Neural progenitor cell (in vitro differentiated cells): ENCODE results near the gene SLC34A1. TPM values are rescaled to one million over a fixed set of nuclear protein-coding genes. Genes with fewer than 3 reads are reported as not detected.

Source experiments
- DNase-seq: peaks from one replicate; pipeline ENCODE4 v3.0.0-alpha.2; 2016; ENCODE audit warnings: low spot score
- H2AFZ ChIP-seq: fragments of 200-600 bp; sonication (generic); replicated peaks from 2 replicates; pipeline ENCODE4 v1.6.1; 2016; ENCODE audit warnings: antibody characterized with exemption
- H3F3A ChIP-seq: fragments of 200-600 bp; sonication (generic); 2 replicates; pipeline ENCODE4 v1.6.1; 2016; ENCODE audit warnings: antibody characterized with exemption, low read depth
- H3K27ac ChIP-seq: fragments of 200-600 bp; sonication (generic); 2 replicates; pipeline ENCODE4 v1.5.1; 2016; ENCODE audit warnings: mild to moderate bottlenecking
- H3K27me3 ChIP-seq: fragments of 200-600 bp; sonication (generic); 2 replicates; pipeline ENCODE4 v1.6.1; 2016; ENCODE audit warnings: mild to moderate bottlenecking, moderate library complexity
- H3K36me3 ChIP-seq: fragments of 200-600 bp; sonication (generic); 2 replicates; pipeline ENCODE4 v1.5.1; 2016
- H3K4me1 ChIP-seq: fragments of 200-600 bp; sonication (generic); 2 replicates; pipeline ENCODE4 v1.6.1; 2016; ENCODE audit warnings: mixed run types
- H3K4me2 ChIP-seq: fragments of 200-600 bp; sonication (generic); 2 replicates; pipeline ENCODE4 v1.6.1; 2016
- H3K4me3 ChIP-seq: fragments of 200-600 bp; sonication (generic); 2 replicates; pipeline ENCODE4 v1.5.1; 2016
- H3K79me2 ChIP-seq: fragments of 200-600 bp; sonication (generic); 2 replicates; pipeline ENCODE4 v1.6.1; 2016; ENCODE audit warnings: low read depth
- H3K9ac ChIP-seq: fragments of 200-600 bp; sonication (generic); 2 replicates; pipeline ENCODE4 v1.6.1; 2016
- H3K9me3 ChIP-seq: fragments of 200-600 bp; sonication (generic); 2 replicates; pipeline ENCODE4 v1.5.1; 2016; ENCODE audit warnings: low read depth
- H4K20me1 ChIP-seq: fragments of 200-600 bp; sonication (generic); 2 replicates; pipeline ENCODE4 v1.6.1; 2016; ENCODE audit warnings: low read depth
- H3K27ac Mint-ChIP-seq: 3 replicates; pipeline ENCODE4 v1.8.0; 2021; ENCODE audit warnings: mixed read lengths
- H3K27me3 Mint-ChIP-seq: 2 replicates; pipeline ENCODE4 v1.8.0; 2022; ENCODE audit warnings: low read depth, mild to moderate bottlenecking, inconsistent platforms, moderate library complexity, mixed read lengths; ENCODE audit not compliant: insufficient read depth
- H3K36me3 Mint-ChIP-seq: 3 replicates; pipeline ENCODE4 v1.8.0; 2021; ENCODE audit warnings: mixed read lengths
- H3K4me1 Mint-ChIP-seq: 3 replicates; pipeline ENCODE4 v1.8.0; 2021; ENCODE audit warnings: mixed read lengths
- H3K4me3 Mint-ChIP-seq: 3 replicates; pipeline ENCODE4 v1.8.0; 2021; ENCODE audit warnings: mild to moderate bottlenecking, moderate library complexity, mixed read lengths
- H3K9me3 Mint-ChIP-seq: 3 replicates; pipeline ENCODE4 v1.8.0; 2020; ENCODE audit warnings: mixed read lengths
- CTCF ChIP-seq: fragments of 200-600 bp; sonication (generic); IDR thresholded peaks from 2 replicates; pipeline ENCODE4 v1.5.1; 2017; ENCODE audit warnings: antibody characterized with exemption, mild to moderate bottlenecking
- EZH2 ChIP-seq: fragments of 200-600 bp; sonication (generic); IDR thresholded peaks from 2 replicates; pipeline ENCODE4 v1.6.1; 2017; ENCODE audit warnings: antibody characterized with exemption, mild to moderate bottlenecking, moderate library complexity
- EZH2phosphoT487 ChIP-seq: fragments of 200-600 bp; sonication (generic); IDR thresholded peaks from 2 replicates; pipeline ENCODE4 v1.6.1; 2017; ENCODE audit warnings: antibody characterized with exemption
- total RNA-seq: library from RNA; depleted of rRNA; stranded (reverse); fragments of >200 nt; gene quantifications from 2 replicates; pipeline ENCODE4 v1.2.3, GENCODE V29; 2015; ENCODE audit warnings: low replicate concordance

The SLC34A1 gene
- total RNA-seq, 1 donor from 2014 or later, result not detected

GRCh38 chr5:177434437-177434836, 50.2 kb downstream of the SLC34A1 start:
- H4K20me1 ChIP-seq, result peaks cover 6% of the 10 kb centered on the region
- H3K4me3 ChIP-seq, result no peak overlapping the region
- H3K27ac Mint-ChIP-seq, result no peak overlapping the region
- no peaks in the 10 kb centered on the region for H3K9me3 Mint-ChIP-seq
- no peak overlapping the region for H3K9ac ChIP-seq
- H3K27me3 ChIP-seq, result no peaks in the 10 kb centered on the region
- no peaks in the 10 kb centered on the region for H3K9me3 ChIP-seq
- no peak overlapping the region for H3K4me3 Mint-ChIP-seq
- TF ChIP-seq EZH2phosphoT487 (no peak), CTCF (no peak), EZH2 (no peak)
- H3F3A ChIP-seq, result peaks cover 2% of the 10 kb centered on the region
- peaks cover 17% of the 10 kb centered on the region for H3K36me3 Mint-ChIP-seq
- DNase-seq, result no peak
- H3K4me1 ChIP-seq, result no peaks in the 10 kb centered on the region
- no peak overlapping the region for H3K27ac ChIP-seq
- H3K79me2 ChIP-seq, result peaks cover 4% of the 10 kb centered on the region
- no peak overlapping the region for H3K4me2 ChIP-seq
- H3K36me3 ChIP-seq, result no peaks in the 10 kb centered on the region
- H3K4me1 Mint-ChIP-seq, result peaks cover 6% of the 10 kb centered on the region
- H2AFZ ChIP-seq, result no peak overlapping the region
- peaks cover 4% of the 10 kb centered on the region for H3K27me3 Mint-ChIP-seq

- no peaks in the 10 kb centered on the region for H3K9me3 Mint-ChIP-seq
- Histone ChIP-seq H3K36me3 (no peaks in the 10 kb centered on the region), H3K4me2 (no peak overlapping the region), H3K4me3 (no peak overlapping the region), H3K4me1 (no peaks in the 10 kb centered on the region), H3K27ac (no peak overlapping the region), H3K9me3 (no peaks in the 10 kb centered on the region), H4K20me1 (peaks cover 2% of the 10 kb centered on the region), H3K9ac (no peak overlapping the region), H3F3A (peaks cover 2% of the 10 kb centered on the region), H2AFZ (no peak overlapping the region), H3K79me2 (no peaks in the 10 kb centered on the region), H3K27me3 (no peaks in the 10 kb centered on the region)
- TF ChIP-seq CTCF, result no peak
- no peak for TF ChIP-seq EZH2
- TF ChIP-seq EZH2phosphoT487, result no peak
- peaks cover 8% of the 10 kb centered on the region for H3K27me3 Mint-ChIP-seq
- H3K36me3 Mint-ChIP-seq, result peaks cover 24% of the 10 kb centered on the region
- no peak overlapping the region for H3K27ac Mint-ChIP-seq
- H3K4me3 Mint-ChIP-seq, result no peak overlapping the region
- no peak for DNase-seq
- H3K4me1 Mint-ChIP-seq, result peaks cover 2% of the 10 kb centered on the region
These were observed 50.9 kb downstream of the SLC34A1 start for GRCh38 chr5:177434942-177435738.

DNA sequence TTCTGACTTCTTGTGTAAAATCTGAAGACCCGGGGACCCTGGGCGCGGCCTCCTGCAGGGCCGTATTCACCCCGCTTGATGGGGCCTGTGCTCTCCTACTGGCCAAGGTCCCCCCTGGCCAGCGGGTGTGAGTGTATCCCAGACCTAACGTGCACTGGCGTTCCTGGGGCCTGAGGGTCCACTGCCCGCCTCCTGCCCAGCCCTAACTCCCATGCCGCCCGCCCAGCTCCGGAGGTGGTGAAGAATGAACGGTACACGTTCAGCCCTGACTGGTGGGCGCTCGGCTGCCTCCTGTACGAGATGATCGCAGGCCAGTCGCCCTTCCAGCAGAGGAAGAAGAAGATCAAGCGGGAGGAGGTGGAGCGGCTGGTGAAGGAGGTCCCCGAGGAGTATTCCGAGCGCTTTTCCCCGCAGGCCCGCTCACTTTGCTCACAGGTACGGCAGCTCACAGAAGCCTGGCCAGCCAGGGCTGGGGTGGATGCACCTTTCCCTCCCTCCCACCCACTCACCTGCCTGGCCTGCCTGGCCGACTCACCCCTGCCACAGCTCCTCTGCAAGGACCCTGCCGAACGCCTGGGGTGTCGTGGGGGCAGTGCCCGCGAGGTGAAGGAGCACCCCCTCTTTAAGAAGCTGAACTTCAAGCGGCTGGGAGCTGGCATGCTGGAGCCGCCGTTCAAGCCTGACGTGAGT, 51.8 kb downstream of the SLC34A1 start:
- Histone ChIP-seq H3K27me3 (no peaks in the 10 kb centered on the region), H3K4me2 (no peak overlapping the region), H3K36me3 (no peaks in the 10 kb centered on the region), H3K79me2 (no peaks in the 10 kb centered on the region), H4K20me1 (peaks cover 2% of the 10 kb centered on the region), H3K4me3 (no peak overlapping the region), H3K9me3 (no peaks in the 10 kb centered on the region), H3K4me1 (no peaks in the 10 kb centered on the region), H3K27ac (no peak overlapping the region), H3K9ac (no peak overlapping the region), H3F3A (peaks cover 2% of the 10 kb centered on the region), H2AFZ (no peak overlapping the region)
- Mint-ChIP-seq H3K27ac (no peak overlapping the region), H3K9me3 (no peaks in the 10 kb centered on the region), H3K36me3 (peaks cover 24% of the 10 kb centered on the region), H3K4me3 (no peak overlapping the region), H3K4me1 (no peaks in the 10 kb centered on the region), H3K27me3 (peaks cover 7% of the 10 kb centered on the region)
- TF ChIP-seq CTCF (no peak), EZH2phosphoT487 (no peak), EZH2 (no peak)
- no peak for DNase-seq
